ENCODE measurements around the gene C19orf38. TPM values are rescaled to one million over a fixed set of nuclear protein-coding genes. Genes with fewer than 3 reads are reported as not detected.

Gene C19orf38
- total and polyA plus RNA-seq, 9 of the 15 experiments (the other 6 are each of a cell fraction or from before 2014, with no cell fraction given) = 0.14 to 0.18 TPM; not detected in 7

DNA sequence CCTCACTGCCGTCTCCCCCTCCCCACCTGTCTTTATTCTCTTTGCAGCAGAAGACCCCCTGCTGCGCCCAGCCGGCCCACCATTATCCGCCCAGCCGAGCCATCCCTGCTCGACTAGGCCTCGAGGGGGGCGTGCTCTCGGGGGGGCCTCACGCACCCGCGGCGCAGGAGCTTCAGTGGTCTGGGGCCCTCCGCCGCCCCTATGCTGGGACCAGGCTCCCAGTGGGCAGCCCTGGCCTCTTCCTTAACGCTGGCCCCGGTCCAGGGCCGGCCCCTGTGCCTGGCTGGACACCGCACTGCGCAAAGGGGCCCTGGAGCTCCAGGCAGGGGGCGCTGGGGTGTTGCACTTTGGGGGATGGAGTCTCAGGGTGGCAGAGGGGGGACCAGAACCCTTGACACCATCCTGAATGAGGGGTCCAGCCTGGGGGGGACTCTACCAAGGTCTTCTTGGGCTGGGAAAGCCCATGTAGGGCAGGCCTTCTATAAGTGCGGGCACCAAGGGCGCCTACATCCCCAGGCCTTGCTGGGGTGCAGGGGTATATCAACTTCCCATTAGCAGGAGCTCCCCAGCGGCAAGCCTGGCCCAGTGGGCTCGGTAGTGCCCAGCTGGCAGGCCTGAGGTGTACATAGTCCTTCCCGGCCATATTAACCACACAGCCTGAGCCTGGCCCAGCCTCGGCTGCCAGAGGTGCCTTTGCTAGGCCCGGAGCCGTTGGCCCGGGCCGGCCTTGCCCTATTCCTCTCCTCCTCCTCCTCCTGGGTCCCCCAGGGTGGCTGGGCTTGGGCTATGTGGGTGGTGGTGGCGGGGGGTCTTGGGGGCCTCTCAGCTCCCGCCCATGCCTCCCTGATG lies 17.1 kb upstream of the C19orf38 start (continued):
- TF ChIP-seq, protein P1, sequence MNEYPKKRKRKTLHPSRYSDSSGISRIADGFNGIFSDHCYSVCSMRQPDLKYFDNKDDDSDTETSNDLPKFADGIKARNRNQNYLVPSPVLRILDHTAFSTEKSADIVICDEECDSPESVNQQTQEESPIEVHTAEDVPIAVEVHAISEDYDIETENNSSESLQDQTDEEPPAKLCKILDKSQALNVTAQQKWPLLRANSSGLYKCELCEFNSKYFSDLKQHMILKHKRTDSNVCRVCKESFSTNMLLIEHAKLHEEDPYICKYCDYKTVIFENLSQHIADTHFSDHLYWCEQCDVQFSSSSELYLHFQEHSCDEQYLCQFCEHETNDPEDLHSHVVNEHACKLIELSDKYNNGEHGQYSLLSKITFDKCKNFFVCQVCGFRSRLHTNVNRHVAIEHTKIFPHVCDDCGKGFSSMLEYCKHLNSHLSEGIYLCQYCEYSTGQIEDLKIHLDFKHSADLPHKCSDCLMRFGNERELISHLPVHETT (CRISPR knock-in tag; conservative IDR thresholded peaks at IDR 0.05 in 1 of 2, IDR thresholded peaks at IDR 0.05 in 1 of 2) = no peak
- TF ChIP-seq LARP7 (IDR thresholded peaks at IDR 0.05) = no peak
- no peak for TF ChIP-seq SIN3A (IDR thresholded peaks at IDR 0.05; ENCODE audit: borderline replicate concordance in 2 of 2, control insufficient read depth in 1 of 2, low read depth in 2 of 2, low read length in 2 of 2)
- TF ChIP-seq BDP1 (IDR thresholded peaks at IDR 0.05; ENCODE audit: insufficient read depth, insufficient read length) = no peak
- TF ChIP-seq CCNT2 (IDR thresholded peaks at IDR 0.05; ENCODE audit: borderline replicate concordance, extremely low read depth, insufficient read length, low read depth, low read length) = peak; percentile 28
- no peak for TF ChIP-seq MEF2A (IDR thresholded peaks at IDR 0.05; ENCODE audit: control insufficient read depth, low read depth, low read length)
- TF ChIP-seq, protein P2, sequence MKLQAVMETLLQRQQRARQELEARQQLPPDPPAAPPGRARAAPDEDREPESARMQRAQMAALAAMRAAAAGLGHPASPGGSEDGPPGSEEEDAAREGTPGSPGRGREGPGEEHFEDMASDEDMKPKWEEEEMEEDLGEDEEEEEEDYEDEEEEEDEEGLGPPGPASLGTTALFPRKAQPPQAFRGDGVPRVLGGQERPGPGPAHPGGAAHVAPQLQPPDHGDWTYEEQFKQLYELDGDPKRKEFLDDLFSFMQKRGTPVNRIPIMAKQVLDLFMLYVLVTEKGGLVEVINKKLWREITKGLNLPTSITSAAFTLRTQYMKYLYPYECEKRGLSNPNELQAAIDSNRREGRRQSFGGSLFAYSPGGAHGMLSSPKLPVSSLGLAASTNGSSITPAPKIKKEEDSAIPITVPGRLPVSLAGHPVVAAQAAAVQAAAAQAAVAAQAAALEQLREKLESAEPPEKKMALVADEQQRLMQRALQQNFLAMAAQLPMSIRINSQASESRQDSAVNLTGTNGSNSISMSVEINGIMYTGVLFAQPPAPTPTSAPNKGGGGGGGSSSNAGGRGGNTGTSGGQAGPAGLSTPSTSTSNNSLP (IDR thresholded peaks at IDR 0.05; ENCODE audit: borderline replicate concordance, low read depth, low read length) = no peak
- TF ChIP-seq SMAD1 (IDR thresholded peaks at IDR 0.05; ENCODE audit: low read depth, low read length, partially characterized antibody) = no peak
- no peak for TF ChIP-seq NR4A1 (CRISPR knock-in tag; IDR thresholded peaks at IDR 0.05)
- TF ChIP-seq NR4A1 (tag; IDR thresholded peaks at IDR 0.05) = no peak
- TF ChIP-seq NBN (IDR thresholded peaks at IDR 0.05; ENCODE audit: low read depth) = no peak
- TF ChIP-seq BRD9 (IDR thresholded peaks at IDR 0.05; ENCODE audit: low read depth, partially characterized antibody) = no peak
- peak; percentile 75 for TF ChIP-seq POLR2G (IDR thresholded peaks at IDR 0.05; ENCODE audit: low read depth, low read length)
- peak; percentile 39 for TF ChIP-seq NFIC (IDR thresholded peaks at IDR 0.05)
- TF ChIP-seq EZH2 (IDR thresholded peaks at IDR 0.05; ENCODE audit: borderline replicate concordance, low read depth, low read length) = no peak
- no peak for TF ChIP-seq HMGN3 (IDR thresholded peaks at IDR 0.05; ENCODE audit: borderline replicate concordance, extremely low read depth, insufficient read length, low read depth, low read length)
- TF ChIP-seq, protein P3, sequence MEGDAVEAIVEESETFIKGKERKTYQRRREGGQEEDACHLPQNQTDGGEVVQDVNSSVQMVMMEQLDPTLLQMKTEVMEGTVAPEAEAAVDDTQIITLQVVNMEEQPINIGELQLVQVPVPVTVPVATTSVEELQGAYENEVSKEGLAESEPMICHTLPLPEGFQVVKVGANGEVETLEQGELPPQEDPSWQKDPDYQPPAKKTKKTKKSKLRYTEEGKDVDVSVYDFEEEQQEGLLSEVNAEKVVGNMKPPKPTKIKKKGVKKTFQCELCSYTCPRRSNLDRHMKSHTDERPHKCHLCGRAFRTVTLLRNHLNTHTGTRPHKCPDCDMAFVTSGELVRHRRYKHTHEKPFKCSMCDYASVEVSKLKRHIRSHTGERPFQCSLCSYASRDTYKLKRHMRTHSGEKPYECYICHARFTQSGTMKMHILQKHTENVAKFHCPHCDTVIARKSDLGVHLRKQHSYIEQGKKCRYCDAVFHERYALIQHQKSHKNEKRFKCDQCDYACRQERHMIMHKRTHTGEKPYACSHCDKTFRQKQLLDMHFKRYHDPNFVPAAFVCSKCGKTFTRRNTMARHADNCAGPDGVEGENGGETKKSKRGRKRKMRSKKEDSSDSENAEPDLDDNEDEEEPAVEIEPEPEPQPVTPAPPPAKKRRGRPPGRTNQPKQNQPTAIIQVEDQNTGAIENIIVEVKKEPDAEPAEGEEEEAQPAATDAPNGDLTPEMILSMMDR (IDR thresholded peaks at IDR 0.05 in 2 of 3, conservative IDR thresholded peaks at IDR 0.05 in 1 of 3; ENCODE audit: insufficient read depth in 2 of 3, low read depth in 1 of 3, low read length in 3 of 3) = peak in 1 of 3 experiments; percentile 10; a peak in 1 of 6 replicates
- TF ChIP-seq, protein P4, sequence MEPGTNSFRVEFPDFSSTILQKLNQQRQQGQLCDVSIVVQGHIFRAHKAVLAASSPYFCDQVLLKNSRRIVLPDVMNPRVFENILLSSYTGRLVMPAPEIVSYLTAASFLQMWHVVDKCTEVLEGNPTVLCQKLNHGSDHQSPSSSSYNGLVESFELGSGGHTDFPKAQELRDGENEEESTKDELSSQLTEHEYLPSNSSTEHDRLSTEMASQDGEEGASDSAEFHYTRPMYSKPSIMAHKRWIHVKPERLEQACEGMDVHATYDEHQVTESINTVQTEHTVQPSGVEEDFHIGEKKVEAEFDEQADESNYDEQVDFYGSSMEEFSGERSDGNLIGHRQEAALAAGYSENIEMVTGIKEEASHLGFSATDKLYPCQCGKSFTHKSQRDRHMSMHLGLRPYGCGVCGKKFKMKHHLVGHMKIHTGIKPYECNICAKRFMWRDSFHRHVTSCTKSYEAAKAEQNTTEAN (CRISPR knock-in tag; IDR thresholded peaks at IDR 0.05) = no peak
- no peak for TF ChIP-seq TEAD2 (tag; IDR thresholded peaks at IDR 0.05)
- TF ChIP-seq NRF1 (conservative IDR thresholded peaks at IDR 0.05 in 1 of 2, IDR thresholded peaks at IDR 0.05 in 1 of 2) = no peak

Measured in K562 (cell line).